Loucy (cell line): Measurements from ENCODE around the gene AP1G1.

Experiments used
- CTCF ChIP-seq: fragments of 200-600 bp; sonication (generic); conservative IDR thresholded peaks from 2 replicates; pipeline ENCODE4 v1.5.1; 2014; ENCODE audit warnings: mild to moderate bottlenecking, antibody characterized with exemption, low read length
- EZH2phosphoT487 ChIP-seq: fragments of 200-600 bp; IDR thresholded peaks from 2 replicates; pipeline ENCODE4 v1.6.1; 2018; ENCODE audit warnings: antibody characterized with exemption, mild to moderate bottlenecking, moderate library complexity, borderline replicate concordance

GRCh38 chr16:71767060-71767900 is 41.4 kb downstream of the AP1G1 start:
- TF ChIP-seq EZH2phosphoT487 (no peak), CTCF (no peak)
